ENCODE results near the gene RTN4IP1. TPM values are rescaled to one million over a fixed set of nuclear protein-coding genes. Genes with fewer than 3 reads are reported as not detected.
"Not testable (repeated sequence)": the region's sequence is repeated elsewhere in the genome, so short reads cannot be mapped to it uniquely, and the experiment has no call there.

The RTN4IP1 gene
- total RNA-seq, 2 donors from 2014 or later = 7.1 to 8.9 TPM

- 83% methylated on average over 5 of the region's 5 CpGs; no CpG with 5 or more reads in 1 of the 2 experiments for WGBS, 2 experiments (ENCODE audit: insufficient coverage in 1 of 2, insufficient read length in 1 of 2)
- peak overlapping the region; percentile 97 for H3K27ac Mint-ChIP-seq
- no peaks in the 10 kb centered on the region for H3K27me3 Mint-ChIP-seq (ENCODE audit: insufficient read depth)
Observed at GRCh38 chr6:106630366-106630765, 1.1 kb upstream of the RTN4IP1 start.

DNA sequence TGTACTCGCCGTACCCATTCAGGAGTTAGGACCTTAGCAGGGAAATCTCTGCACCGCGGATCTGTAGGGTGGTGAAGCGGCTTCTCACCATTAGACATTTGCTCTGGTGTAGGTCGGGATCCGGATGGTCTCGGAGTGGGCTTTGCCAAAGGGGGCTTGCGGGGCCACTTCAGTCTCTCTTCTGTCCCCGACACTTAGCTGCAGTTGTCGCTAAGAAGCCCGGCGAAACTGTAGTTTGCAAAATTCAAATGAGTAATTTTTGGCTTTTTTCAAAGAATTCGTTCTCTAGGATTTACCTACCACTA, 513 bp upstream of the RTN4IP1 start:
- DNase-seq = no peak
- Mint-ChIP-seq H3K27ac (peak overlapping the region; percentile 97), H3K36me3 (ENCODE audit: low read depth) (no peaks in the 10 kb centered on the region), H3K4me1 (peaks cover 12% of the 10 kb centered on the region), H3K27me3 (ENCODE audit: insufficient read depth) (no peaks in the 10 kb centered on the region), H3K9me3 (peaks cover 2% of the 10 kb centered on the region), H3K4me3 (peak overlapping the region; percentile 89)
- H3K9ac ChIP-seq (ENCODE audit: extremely low read depth, low read length, poor library complexity, severe bottlenecking) = peak overlapping the region; percentile 83
- H3K9me3 ChIP-seq (ENCODE audit: control insufficient read depth, low read length) = no peaks in the 10 kb centered on the region
- peaks cover 5% of the 10 kb centered on the region for H3K4me1 ChIP-seq (ENCODE audit: control insufficient read depth, insufficient read depth, low read length)
- no peaks in the 10 kb centered on the region for H3K27me3 ChIP-seq (ENCODE audit: control insufficient read depth, insufficient read depth, low read length, poor library complexity, severe bottlenecking)
- no peaks in the 10 kb centered on the region for H3K36me3 ChIP-seq (ENCODE audit: control insufficient read depth, insufficient read depth, low read length)
- TF ChIP-seq, protein P1, sequence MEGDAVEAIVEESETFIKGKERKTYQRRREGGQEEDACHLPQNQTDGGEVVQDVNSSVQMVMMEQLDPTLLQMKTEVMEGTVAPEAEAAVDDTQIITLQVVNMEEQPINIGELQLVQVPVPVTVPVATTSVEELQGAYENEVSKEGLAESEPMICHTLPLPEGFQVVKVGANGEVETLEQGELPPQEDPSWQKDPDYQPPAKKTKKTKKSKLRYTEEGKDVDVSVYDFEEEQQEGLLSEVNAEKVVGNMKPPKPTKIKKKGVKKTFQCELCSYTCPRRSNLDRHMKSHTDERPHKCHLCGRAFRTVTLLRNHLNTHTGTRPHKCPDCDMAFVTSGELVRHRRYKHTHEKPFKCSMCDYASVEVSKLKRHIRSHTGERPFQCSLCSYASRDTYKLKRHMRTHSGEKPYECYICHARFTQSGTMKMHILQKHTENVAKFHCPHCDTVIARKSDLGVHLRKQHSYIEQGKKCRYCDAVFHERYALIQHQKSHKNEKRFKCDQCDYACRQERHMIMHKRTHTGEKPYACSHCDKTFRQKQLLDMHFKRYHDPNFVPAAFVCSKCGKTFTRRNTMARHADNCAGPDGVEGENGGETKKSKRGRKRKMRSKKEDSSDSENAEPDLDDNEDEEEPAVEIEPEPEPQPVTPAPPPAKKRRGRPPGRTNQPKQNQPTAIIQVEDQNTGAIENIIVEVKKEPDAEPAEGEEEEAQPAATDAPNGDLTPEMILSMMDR (conservative IDR thresholded peaks at IDR 0.05) = no peak
- H3K27ac ChIP-seq (ENCODE audit: low read depth, low read length) = peak overlapping the region; percentile 51
- 0 to 1% methylated on average over 11 to 14 of the region's 14 CpGs for WGBS, 2 experiments (ENCODE audit: insufficient coverage in 1 of 2, insufficient read length in 1 of 2)
- H3K4me3 ChIP-seq (ENCODE audit: low read length) = peak overlapping the region; percentile 91

More at GRCh38 chr6:106630366-106630765, 1.1 kb upstream of the RTN4IP1 start:
- Histone ChIP-seq H3K4me1 (ENCODE audit: control insufficient read depth, insufficient read depth, low read length) (peaks cover 5% of the 10 kb centered on the region), H3K9ac (ENCODE audit: extremely low read depth, low read length, poor library complexity, severe bottlenecking) (peak overlapping the region; percentile 83), H3K4me3 (ENCODE audit: low read length) (peak overlapping the region; percentile 91), H3K9me3 (ENCODE audit: control insufficient read depth, low read length) (no peaks in the 10 kb centered on the region), H3K36me3 (ENCODE audit: control insufficient read depth, insufficient read depth, low read length) (no peaks in the 10 kb centered on the region), H3K27me3 (ENCODE audit: control insufficient read depth, insufficient read depth, low read length, poor library complexity, severe bottlenecking) (no peaks in the 10 kb centered on the region), H3K27ac (ENCODE audit: low read depth, low read length) (no peak overlapping the region)
- H3K9me3 Mint-ChIP-seq = no peaks in the 10 kb centered on the region
- TF ChIP-seq, protein P1 (conservative IDR thresholded peaks at IDR 0.05) = no peak
- DNase-seq = no peak
- peak overlapping the region; percentile 89 for H3K4me3 Mint-ChIP-seq
- H3K36me3 Mint-ChIP-seq (ENCODE audit: low read depth) = no peaks in the 10 kb centered on the region
- peaks cover 12% of the 10 kb centered on the region for H3K4me1 Mint-ChIP-seq

DNA sequence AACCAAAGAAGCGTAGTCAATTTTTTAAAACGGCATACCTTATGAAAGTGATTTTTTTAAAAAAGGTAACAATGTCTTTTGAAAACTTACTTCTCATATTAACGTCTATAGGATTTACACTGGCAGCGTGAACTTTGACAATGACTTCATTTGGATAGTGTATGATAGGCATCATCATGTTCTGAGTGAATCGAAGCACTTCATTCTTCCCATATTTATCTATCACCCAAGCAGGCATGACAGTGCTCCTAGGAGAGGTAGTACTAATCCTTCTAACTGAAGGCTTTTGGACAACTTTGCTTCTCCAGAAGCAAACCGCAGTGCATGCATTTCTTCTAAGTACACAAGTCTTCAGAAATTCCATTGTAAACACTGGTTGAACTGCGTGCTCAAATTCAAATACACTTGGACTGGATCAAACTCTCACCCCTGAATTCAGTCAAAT, 618 bp downstream of the RTN4IP1 start:
- H3K4me3 ChIP-seq (ENCODE audit: low read length) = peak overlapping the region; percentile 91
- H3K9ac ChIP-seq (ENCODE audit: extremely low read depth, low read length, poor library complexity, severe bottlenecking) = peak overlapping the region; percentile 83
- no peaks in the 10 kb centered on the region for H3K27me3 Mint-ChIP-seq (ENCODE audit: insufficient read depth)
- H3K36me3 Mint-ChIP-seq (ENCODE audit: low read depth) = no peaks in the 10 kb centered on the region
- 0 to 56% methylated on average over 2 to 6 of the region's 7 CpGs for WGBS, 2 experiments (ENCODE audit: insufficient coverage in 1 of 2, insufficient read length in 1 of 2)
- H3K4me3 Mint-ChIP-seq = peak overlapping the region; percentile 89
- peaks cover 4% of the 10 kb centered on the region for H3K9me3 Mint-ChIP-seq
- H3K27me3 ChIP-seq (ENCODE audit: control insufficient read depth, insufficient read depth, low read length, poor library complexity, severe bottlenecking) = no peaks in the 10 kb centered on the region
- no peak overlapping the region for H3K27ac ChIP-seq (ENCODE audit: low read depth, low read length)
- DNase-seq = no peak
- H3K36me3 ChIP-seq (ENCODE audit: control insufficient read depth, insufficient read depth, low read length) = no peaks in the 10 kb centered on the region
- H3K27ac Mint-ChIP-seq = peak overlapping the region; percentile 97
- TF ChIP-seq, protein P1 (conservative IDR thresholded peaks at IDR 0.05) = no peak
- H3K9me3 ChIP-seq (ENCODE audit: control insufficient read depth, low read length) = peaks cover 4% of the 10 kb centered on the region
- H3K4me1 ChIP-seq (ENCODE audit: control insufficient read depth, insufficient read depth, low read length) = peaks cover 5% of the 10 kb centered on the region
- H3K4me1 Mint-ChIP-seq = peaks cover 12% of the 10 kb centered on the region

DNA sequence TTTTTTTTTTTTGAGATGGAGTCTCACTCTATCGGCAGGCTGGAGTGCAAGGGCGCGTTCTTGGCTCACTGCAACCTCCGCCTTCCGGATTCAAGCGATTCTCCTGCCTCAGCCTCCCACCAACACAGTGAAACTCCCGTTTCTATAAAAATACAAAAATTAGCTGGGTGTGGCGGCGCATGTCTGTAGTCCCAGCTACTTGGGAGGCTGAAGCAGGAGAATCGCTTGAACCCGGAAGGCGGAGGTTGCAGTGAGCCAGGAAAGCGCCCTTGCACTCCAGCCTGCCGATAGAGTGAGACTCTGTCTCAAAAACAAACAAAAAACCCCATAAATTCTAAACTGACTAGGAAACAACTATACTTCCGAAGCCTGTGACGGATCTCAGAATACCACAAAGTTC, 1.5 kb downstream of the RTN4IP1 start:
- not testable (repeated sequence) for H3K27ac ChIP-seq (ENCODE audit: low read depth, low read length); H3K36me3 ChIP-seq (ENCODE audit: control insufficient read depth, insufficient read depth, low read length); H3K4me1 ChIP-seq (ENCODE audit: control insufficient read depth, insufficient read depth, low read length); H3K4me3 ChIP-seq (ENCODE audit: low read length); H3K36me3 Mint-ChIP-seq (ENCODE audit: low read depth); H3K4me3 Mint-ChIP-seq; H3K27me3 Mint-ChIP-seq (ENCODE audit: insufficient read depth); H3K27me3 ChIP-seq (ENCODE audit: control insufficient read depth, insufficient read depth, low read length, poor library complexity, severe bottlenecking); H3K27ac Mint-ChIP-seq; H3K9ac ChIP-seq (ENCODE audit: extremely low read depth, low read length, poor library complexity, severe bottlenecking); DNase-seq
- WGBS, 2 experiments (ENCODE audit: insufficient coverage in 1 of 2, insufficient read length in 1 of 2) = 94% methylated on average over 16 of the region's 16 CpGs; no CpG with 5 or more reads in 1 of the 2 experiments
- peaks cover 13% of the 10 kb centered on the region for H3K9me3 ChIP-seq (ENCODE audit: control insufficient read depth, low read length)
- peaks cover 11% of the 10 kb centered on the region for H3K9me3 Mint-ChIP-seq
- H3K4me1 Mint-ChIP-seq = peaks cover 12% of the 10 kb centered on the region

All from endodermal cell (in vitro differentiated cells).